GM19238 (cell line): ENCODE measurements around the gene GADD45B.
"Not testable (repeated sequence)": the region's sequence is repeated elsewhere in the genome, so short reads cannot be mapped to it uniquely, and the experiment has no call there.

Source experiments
- DNase-seq: peaks from one replicate; pipeline ENCODE4 v3.0.0; 2011; ENCODE audit warnings: low spot score; ENCODE audit not compliant: insufficient read length

GADD45B gene

GRCh38 chr19:2469102-2469914 is 6.6 kb upstream of the GADD45B start:
- no peak for DNase-seq

- not testable (repeated sequence) for DNase-seq
Observed at GRCh38 chr19:2469915-2470200, 6.1 kb upstream of the GADD45B start.

- DNase-seq: peak; percentile 81
Observed at GRCh38 chr19:2474232-2475017, 1.5 kb upstream of the GADD45B start.

- no peak for DNase-seq
Observed at GRCh38 chr19:2475018-2475701, 767 bp upstream of the GADD45B start.

GRCh38 chr19:2476451-2477140 is 669 bp downstream of the GADD45B start:
- no peak for DNase-seq

- DNase-seq: no peak
Observed at GRCh38 chr19:2477141-2477710, 1.3 kb downstream of the GADD45B start.

GRCh38 chr19:2477732-2478191 is 1.8 kb downstream of the GADD45B start:
- no peak for DNase-seq

GRCh38 chr19:2478278-2478755 is 2.4 kb downstream of the GADD45B start:
- DNase-seq: no peak

GRCh38 chr19:2478756-2479555 is 3.0 kb downstream of the GADD45B start:
- no peak for DNase-seq

- no peak for DNase-seq
Observed at GRCh38 chr19:2479556-2480194, 3.7 kb downstream of the GADD45B start.

GRCh38 chr19:2481466-2481865 is 5.5 kb downstream of the GADD45B start:
- DNase-seq: no peak

GRCh38 chr19:2482354-2483038 is 6.6 kb downstream of the GADD45B start:
- no peak for DNase-seq

GRCh38 chr19:2483084-2483483 is 7.2 kb downstream of the GADD45B start:
- no peak for DNase-seq

- no peak for DNase-seq
Observed at GRCh38 chr19:2483484-2484151, 7.7 kb downstream of the GADD45B start.

- no peak for DNase-seq
Observed at GRCh38 chr19:2484178-2484937, 8.4 kb downstream of the GADD45B start.

- DNase-seq: no peak
Observed at GRCh38 chr19:2485428-2485827, 9.5 kb downstream of the GADD45B start.

GRCh38 chr19:2487090-2487489 is 11.2 kb downstream of the GADD45B start:
- no peak for DNase-seq

GRCh38 chr19:2487842-2488241 is 11.9 kb downstream of the GADD45B start:
- no peak for DNase-seq
